LNCAP (cell line): Measurements from ENCODE around the gene DOK4.

ENCODE experiments used
- TF ChIP-seq, protein P1 (sequence below): fragments of 450-650 bp; IDR thresholded peaks from 2 replicates; pipeline ENCODE4 v1.5.1; 2017; ENCODE audit warnings: mild to moderate bottlenecking

DOK4 gene

GRCh38 chr16:57472665-57473060, 13.6 kb downstream of the DOK4 start:
- TF ChIP-seq, protein P1, sequence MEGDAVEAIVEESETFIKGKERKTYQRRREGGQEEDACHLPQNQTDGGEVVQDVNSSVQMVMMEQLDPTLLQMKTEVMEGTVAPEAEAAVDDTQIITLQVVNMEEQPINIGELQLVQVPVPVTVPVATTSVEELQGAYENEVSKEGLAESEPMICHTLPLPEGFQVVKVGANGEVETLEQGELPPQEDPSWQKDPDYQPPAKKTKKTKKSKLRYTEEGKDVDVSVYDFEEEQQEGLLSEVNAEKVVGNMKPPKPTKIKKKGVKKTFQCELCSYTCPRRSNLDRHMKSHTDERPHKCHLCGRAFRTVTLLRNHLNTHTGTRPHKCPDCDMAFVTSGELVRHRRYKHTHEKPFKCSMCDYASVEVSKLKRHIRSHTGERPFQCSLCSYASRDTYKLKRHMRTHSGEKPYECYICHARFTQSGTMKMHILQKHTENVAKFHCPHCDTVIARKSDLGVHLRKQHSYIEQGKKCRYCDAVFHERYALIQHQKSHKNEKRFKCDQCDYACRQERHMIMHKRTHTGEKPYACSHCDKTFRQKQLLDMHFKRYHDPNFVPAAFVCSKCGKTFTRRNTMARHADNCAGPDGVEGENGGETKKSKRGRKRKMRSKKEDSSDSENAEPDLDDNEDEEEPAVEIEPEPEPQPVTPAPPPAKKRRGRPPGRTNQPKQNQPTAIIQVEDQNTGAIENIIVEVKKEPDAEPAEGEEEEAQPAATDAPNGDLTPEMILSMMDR = no peak

DNA sequence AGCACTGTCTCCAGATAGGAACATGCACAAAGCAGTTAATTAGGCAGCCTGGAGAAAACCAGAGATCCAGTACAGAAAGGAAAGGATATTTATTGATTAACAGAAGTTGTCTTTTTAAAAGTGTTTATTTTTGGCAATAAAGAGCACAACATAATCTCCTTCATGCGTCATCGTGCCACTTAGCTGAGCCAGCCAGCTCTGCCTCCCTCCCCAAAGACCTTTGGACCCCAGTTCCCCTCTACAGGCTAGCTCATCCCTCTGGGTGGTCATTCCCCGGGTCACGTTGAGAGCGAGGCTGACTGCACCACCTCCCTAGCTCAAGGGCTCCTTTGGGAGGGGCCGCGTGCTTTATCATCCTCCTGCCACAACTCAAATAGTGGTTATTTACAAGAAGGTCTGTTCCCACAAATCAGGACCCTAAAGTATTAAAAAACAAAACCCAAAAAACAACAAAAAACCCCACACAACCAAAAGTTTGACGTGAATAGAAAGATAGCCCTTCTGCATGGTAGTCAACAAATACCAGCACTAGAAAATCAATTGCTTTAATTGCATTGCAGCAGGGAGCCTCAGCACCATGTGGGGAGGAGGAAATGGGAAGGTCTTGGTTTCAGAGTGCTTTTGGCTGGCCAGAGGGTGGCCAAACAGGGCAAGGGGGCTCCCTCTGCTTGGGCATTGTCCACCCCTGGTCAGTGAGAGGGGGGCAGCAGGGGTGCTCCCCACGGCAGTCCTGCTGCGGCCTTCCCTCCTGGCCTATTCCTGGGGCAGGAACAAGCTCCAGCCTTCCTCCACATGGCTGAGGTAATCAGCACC, 14.2 kb downstream of the DOK4 start:
- TF ChIP-seq, protein P1 = no peak

- TF ChIP-seq, protein P1 = no peak
Measured at GRCh38 chr16:57471209-57471608, 15.1 kb downstream of the DOK4 start.

DNA sequence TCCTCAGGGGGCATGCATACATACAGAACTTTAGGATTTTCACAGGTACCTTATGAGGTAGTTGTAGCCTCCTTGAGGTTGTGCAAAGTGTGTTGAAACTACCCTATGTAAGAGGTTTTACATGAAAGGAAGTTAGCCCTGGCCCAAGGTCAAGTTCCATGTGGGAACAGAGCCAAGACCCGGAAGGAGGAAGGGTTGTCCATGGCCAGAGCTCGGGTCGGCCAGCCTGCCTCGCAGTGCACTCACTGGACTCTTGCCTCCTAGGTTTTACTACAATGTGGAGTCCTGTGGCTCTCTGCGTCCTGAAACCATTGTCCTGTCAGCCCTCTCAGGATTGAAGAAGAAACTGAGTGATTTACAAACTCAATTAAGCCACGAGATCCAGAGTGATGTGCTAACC, 15.6 kb downstream of the DOK4 start:
- TF ChIP-seq, protein P1 = no peak

GRCh38 chr16:57469917-57470470, 16.3 kb downstream of the DOK4 start:
- TF ChIP-seq, protein P1 = no peak

DNA sequence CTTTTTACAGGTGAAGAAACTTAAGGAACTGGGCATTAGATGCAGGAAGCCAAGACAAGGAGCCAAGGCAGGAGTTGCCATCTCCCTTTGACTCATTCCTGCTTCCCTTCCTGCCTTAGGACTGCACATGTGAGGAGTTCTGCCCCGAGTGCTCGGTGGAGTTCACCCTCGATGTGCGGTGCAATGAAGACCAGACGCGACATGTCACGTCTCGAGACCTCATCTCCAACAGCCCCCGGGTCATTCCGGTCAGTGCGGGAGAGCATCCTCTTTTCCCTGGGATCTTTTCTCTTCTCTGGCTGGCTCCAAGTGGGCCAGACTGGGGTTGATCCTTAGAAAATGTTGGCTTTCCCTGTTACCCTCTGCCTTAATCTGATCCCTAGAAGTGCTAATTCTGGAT, 17.2 kb downstream of the DOK4 start:
- TF ChIP-seq, protein P1 = no peak

GRCh38 chr16:57468346-57468745, 17.9 kb downstream of the DOK4 start:
- TF ChIP-seq, protein P1 = no peak
